ENCODE measurements around the gene FADS2.

- TF ChIP-seq CTCF (IDR thresholded peaks at IDR 0.05) (no peak), EP300 (IDR thresholded peaks at IDR 0.05) (no peak), POLR2A (IDR thresholded peaks at IDR 0.05) (no peak)
Observed at GRCh38 chr11:61908730-61909316, 80.7 kb downstream of the FADS2 start.
